ENCODE measurements around the gene AQP1.

Gene AQP1

DNA sequence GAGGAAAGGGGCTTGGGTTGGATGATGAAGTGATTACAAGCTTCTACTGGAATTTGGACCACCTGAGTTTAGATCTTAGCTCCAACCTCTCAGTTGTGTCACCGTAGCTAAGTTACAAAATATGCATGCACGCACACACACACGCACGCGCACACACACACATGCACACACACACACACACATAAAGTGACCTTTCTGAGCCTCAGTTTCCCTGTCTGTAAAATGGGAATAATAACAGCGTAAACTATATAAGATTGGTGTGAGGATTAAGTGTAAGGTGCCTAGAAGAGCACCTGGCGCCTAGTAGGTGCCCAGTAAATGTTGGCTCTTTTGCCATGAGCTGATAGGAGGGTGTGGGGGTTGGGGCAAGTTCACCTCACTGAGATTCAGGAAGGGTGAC is 12.6 kb upstream of the AQP1 start:
- no peak overlapping the region for H3K4me3 ChIP-seq (ENCODE audit: low read depth, low read length)
- no peak for TF ChIP-seq CTCF (IDR thresholded peaks at IDR 0.05; ENCODE audit: control insufficient read depth, extremely low read depth, insufficient read depth)
- no peak for DNase-seq (ENCODE audit: low read depth)

GRCh38 chr7:30899630-30900029 is 12.0 kb upstream of the AQP1 start:
- H3K4me3 ChIP-seq (ENCODE audit: low read depth, low read length) = no peak overlapping the region
- TF ChIP-seq CTCF (IDR thresholded peaks at IDR 0.05; ENCODE audit: control insufficient read depth, extremely low read depth, insufficient read depth) = no peak

DNA sequence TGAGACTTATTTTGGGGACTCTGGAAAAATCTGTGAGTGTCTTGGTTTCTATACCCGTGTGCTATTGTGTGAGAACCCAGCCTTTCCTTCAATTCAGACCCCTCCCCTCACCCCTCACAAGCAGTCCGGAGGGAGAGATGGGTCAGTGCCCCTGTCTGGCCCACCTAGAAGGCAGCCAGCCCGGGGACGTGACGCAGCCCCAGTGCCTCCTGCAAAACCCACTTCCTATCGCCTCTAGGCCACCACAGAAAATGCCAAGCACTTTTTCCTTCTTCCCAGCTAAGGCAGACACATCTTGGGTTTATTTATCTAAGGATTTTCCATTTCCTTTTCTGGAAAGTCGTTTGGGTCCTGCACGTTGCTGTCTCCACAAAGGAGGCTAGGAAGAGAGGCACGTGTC is 11.6 kb upstream of the AQP1 start:
- TF ChIP-seq CTCF (IDR thresholded peaks at IDR 0.05; ENCODE audit: control insufficient read depth, extremely low read depth, insufficient read depth) = no peak
- no peak overlapping the region for H3K4me3 ChIP-seq (ENCODE audit: low read depth, low read length)
- no peak for DNase-seq (ENCODE audit: low read depth)

More at GRCh38 chr7:30899630-30900029, 12.0 kb upstream of the AQP1 start:
- no peak for DNase-seq (ENCODE audit: low read depth)

GRCh38 chr7:30900803-30901362 is 10.8 kb upstream of the AQP1 start:
- no peak for TF ChIP-seq CTCF (IDR thresholded peaks at IDR 0.05; ENCODE audit: control insufficient read depth, extremely low read depth, insufficient read depth)
- no peak overlapping the region for H3K4me3 ChIP-seq (ENCODE audit: low read depth, low read length)
- DNase-seq (ENCODE audit: low read depth) = no peak

GRCh38 chr7:30901856-30902255 is 9.8 kb upstream of the AQP1 start:
- DNase-seq (ENCODE audit: low read depth) = no peak
- no peak for TF ChIP-seq CTCF (IDR thresholded peaks at IDR 0.05; ENCODE audit: control insufficient read depth, extremely low read depth, insufficient read depth)
- no peak overlapping the region for H3K4me3 ChIP-seq (ENCODE audit: low read depth, low read length)

DNA sequence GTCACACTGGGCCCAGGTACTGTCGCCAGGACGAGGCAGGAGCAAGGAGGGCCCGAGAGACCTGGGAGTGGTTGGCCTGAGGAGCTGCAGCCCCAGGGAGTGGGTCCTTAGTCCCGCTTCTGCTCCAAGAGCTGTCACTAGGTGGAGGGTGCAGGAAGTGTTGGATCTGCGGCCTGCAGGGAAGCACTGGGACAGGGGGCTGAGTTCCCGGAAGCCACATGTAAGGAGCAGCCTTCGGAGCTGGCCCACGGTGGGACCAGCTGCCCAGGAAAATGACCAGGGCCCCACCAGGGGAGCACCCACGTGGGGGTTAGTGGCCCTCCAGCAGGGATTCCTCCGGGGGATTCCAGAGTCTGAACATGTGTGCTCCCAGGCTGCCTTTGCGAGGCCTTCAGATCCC is 9.2 kb upstream of the AQP1 start:
- no peak overlapping the region for H3K4me3 ChIP-seq (ENCODE audit: low read depth, low read length)
- TF ChIP-seq CTCF (IDR thresholded peaks at IDR 0.05; ENCODE audit: control insufficient read depth, extremely low read depth, insufficient read depth) = no peak
- no peak for DNase-seq (ENCODE audit: low read depth)

DNA sequence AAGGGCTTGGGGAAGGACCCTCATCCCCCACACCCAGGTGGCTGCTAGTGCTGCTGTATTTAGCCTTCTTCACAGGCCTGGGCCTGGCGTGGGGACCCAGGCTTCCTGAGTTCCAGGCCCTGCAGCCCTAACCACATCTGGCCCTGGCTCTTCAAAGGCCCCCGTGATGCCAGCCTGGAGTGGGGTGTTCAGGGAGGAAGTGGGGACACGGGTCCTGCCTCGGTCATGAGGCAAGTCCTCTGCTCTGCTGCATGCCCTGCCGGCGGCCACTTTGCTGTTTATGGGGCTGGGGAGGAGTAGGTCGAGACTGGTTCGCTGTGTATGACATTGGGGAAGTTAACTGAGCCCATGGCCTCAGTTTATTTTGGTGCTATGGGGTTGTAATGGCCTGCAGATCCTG is 8.5 kb upstream of the AQP1 start:
- no peak for TF ChIP-seq CTCF (IDR thresholded peaks at IDR 0.05; ENCODE audit: control insufficient read depth, extremely low read depth, insufficient read depth)
- DNase-seq (ENCODE audit: low read depth) = no peak
- no peak overlapping the region for H3K4me3 ChIP-seq (ENCODE audit: low read depth, low read length)

Measured in LNCaP clone FGC (cell line).